ENCODE results near the gene ARHGEF40. TPM values are rescaled to one million over a fixed set of nuclear protein-coding genes. Genes with fewer than 3 reads are reported as not detected.

ARHGEF40 gene
- 72.0 and 87.1 TPM in 2 replicates for total RNA-seq

GRCh38 chr14:21070083-21070609 is at the start of gene ARHGEF40:
TSS of gene ARHGEF40 (plus strand) at chr14:21070304. CDS start at chr14:21070397, 93 bp downstream.

GRCh38 chr14:21024585-21025370 is 45.3 kb upstream of the ARHGEF40 start, which contains the start of gene NDRG2:
TSS of gene NDRG2 (minus strand) at chr14:21025061. CDS start at chr14:21023315, 1,746 bp downstream.

GRCh38 chr14:21029917-21030316 is 40.2 kb upstream of the ARHGEF40 start, which contains the start of gene TPPP2:
TSS of gene TPPP2 (plus strand) at chr14:21030217. CDS start at chr14:21030582, 365 bp downstream.

GRCh38 chr14:21034707-21035106 is 35.4 kb upstream of the ARHGEF40 start, which contains the start of gene RNASE13:
TSS of gene RNASE13 (minus strand) at chr14:21034807. CDS start at chr14:21034288, 519 bp downstream.

GRCh38 chr14:21041676-21042433 is 28.2 kb upstream of the ARHGEF40 start, which contains the start of gene RNASE7:
TSS of gene RNASE7 (plus strand) at chr14:21042362. CDS start at chr14:21042993, 631 bp downstream.

GRCh38 chr14:21057803-21058675 is 12.1 kb upstream of the ARHGEF40 start, which contains the start of gene RNASE8:
TSS of gene RNASE8 (plus strand) at chr14:21057822. CDS start at chr14:21057893, 71 bp downstream.

GRCh38 chr14:21098076-21098891 is 28.2 kb downstream of the ARHGEF40 start, which contains the start of gene ZNF219:
TSS of gene ZNF219 (minus strand) at chr14:21098655. CDS start at chr14:21093591, 5,064 bp downstream.

GRCh38 chr14:21100931-21101330 is 30.8 kb downstream of the ARHGEF40 start, which contains the start of gene TMEM253:
TSS of gene TMEM253 (plus strand) at chr14:21101066. CDS start at chr14:21101344, 278 bp downstream.

Small RNA genes lying within 50 kb of the gene (small RNA-seq; reads per million reads assigned to genes)
- not detected for gene RNU6-252P

Other genes starting within 250 kb of the ARHGEF40 start
- gene RNASE3, start 178.9 kb upstream of the ARHGEF40 start, total RNA-seq: not detected in 2 replicates
- gene RNASE2, start 114.8 kb upstream of the ARHGEF40 start, total RNA-seq: not detected in 2 replicates
- gene METTL17, start 80.3 kb upstream of the ARHGEF40 start, total RNA-seq: 38.4 and 42.4 TPM in 2 replicates
- 0.12 and 0.16 TPM in 2 replicates for gene SLC39A2, start 71.0 kb upstream of the ARHGEF40 start, total RNA-seq
- 0.81 and 1.5 TPM in 2 replicates for gene NDRG2, start 45.2 kb upstream of the ARHGEF40 start, total RNA-seq
- gene TPPP2, start 40.1 kb upstream of the ARHGEF40 start, total RNA-seq: not detected in 2 replicates
- not detected in 2 replicates for gene RNASE13, start 35.5 kb upstream of the ARHGEF40 start, total RNA-seq
- gene RNASE7, start 27.9 kb upstream of the ARHGEF40 start, total RNA-seq: not detected in 2 replicates
- gene RNASE8, start 12.5 kb upstream of the ARHGEF40 start, total RNA-seq: not detected in 2 replicates
- 11.8 and 17.2 TPM in 2 replicates for gene ZNF219, start 28.4 kb downstream of the ARHGEF40 start, total RNA-seq
- not detected in 2 replicates for gene TMEM253, start 30.8 kb downstream of the ARHGEF40 start, total RNA-seq
- not detected in 2 replicates for gene OR5AU1, start 85.8 kb downstream of the ARHGEF40 start, total RNA-seq
- gene HNRNPC, start 199.1 kb downstream of the ARHGEF40 start, total RNA-seq: 441 and 460 TPM in 2 replicates
- not detected in 2 replicates for gene RPGRIP1, start 209.8 kb downstream of the ARHGEF40 start, total RNA-seq